ENCODE results near the gene ZNF609.

The ZNF609 gene

GRCh38 chr15:64525828-64526530, 65.6 kb downstream of the ZNF609 start:
- no peak for TF ChIP-seq CTCF (conservative IDR thresholded peaks at IDR 0.05; ENCODE audit: low read depth, low read length)
- peak; percentile 21 for DNase-seq (ENCODE audit: low read depth)
- H3K4me3 ChIP-seq (ENCODE audit: low read length) = no peak overlapping the region

- TF ChIP-seq CTCF (conservative IDR thresholded peaks at IDR 0.05; ENCODE audit: low read depth, low read length) = no peak
- DNase-seq (ENCODE audit: low read depth) = no peak
- H3K4me3 ChIP-seq (ENCODE audit: low read length) = no peak overlapping the region
These were observed 67.0 kb downstream of the ZNF609 start for GRCh38 chr15:64527263-64527984.

- no peak overlapping the region for H3K4me3 ChIP-seq (ENCODE audit: low read length)
- no peak for TF ChIP-seq CTCF (conservative IDR thresholded peaks at IDR 0.05; ENCODE audit: low read depth, low read length)
- DNase-seq (ENCODE audit: low read depth) = no peak
These were observed 68.5 kb downstream of the ZNF609 start for GRCh38 chr15:64528871-64529270.

GRCh38 chr15:64530472-64530871, 70.1 kb downstream of the ZNF609 start:
- TF ChIP-seq CTCF (conservative IDR thresholded peaks at IDR 0.05; ENCODE audit: low read depth, low read length) = no peak

GRCh38 chr15:64530918-64531317, 70.5 kb downstream of the ZNF609 start:
- DNase-seq (ENCODE audit: low read depth) = no peak
- no peak for TF ChIP-seq CTCF (conservative IDR thresholded peaks at IDR 0.05; ENCODE audit: low read depth, low read length)
- H3K4me3 ChIP-seq (ENCODE audit: low read length) = no peak overlapping the region

More at GRCh38 chr15:64530472-64530871, 70.1 kb downstream of the ZNF609 start:
- DNase-seq (ENCODE audit: low read depth) = no peak
- H3K4me3 ChIP-seq (ENCODE audit: low read length) = no peak overlapping the region

- H3K4me3 ChIP-seq (ENCODE audit: low read length) = no peak overlapping the region
- no peak for TF ChIP-seq CTCF (conservative IDR thresholded peaks at IDR 0.05; ENCODE audit: low read depth, low read length)
- DNase-seq (ENCODE audit: low read depth) = no peak
These were observed 72.3 kb downstream of the ZNF609 start for GRCh38 chr15:64532521-64533315.
